Vagina (tissue), 2 donors: Measurements from ENCODE around the gene PDAP1. TPM values are rescaled to one million over a fixed set of nuclear protein-coding genes. Genes with fewer than 3 reads are reported as not detected.

Experiments
- DNase-seq, 2 donors: peaks; one replicate each; pipeline ENCODE4 v3.0.0-alpha.2; 2017; ENCODE audit errors: extremely low spot score in 2 of 2
- H3K27ac ChIP-seq: fragments of 200-600 bp; sonication (generic); one replicate; pipeline ENCODE4 v1.5.1; 2019
- H3K27me3 ChIP-seq: fragments of 200-600 bp; sonication (generic); one replicate; pipeline ENCODE4 v1.5.1; 2019
- H3K36me3 ChIP-seq, 2 donors: fragments of 200-600 bp; sonication (generic); one replicate each; pipeline ENCODE4 v1.5.1; 2017 to 2019
- H3K4me1 ChIP-seq: fragments of 200-600 bp; sonication (generic); one replicate; pipeline ENCODE4 v1.5.1; 2019
- H3K4me3 ChIP-seq, 2 donors: fragments of 200-600 bp; sonication (generic); 1 replicate in 1 of 2; 2 replicates in 1 of 2; pipeline ENCODE4 v1.5.1; 2016 to 2019
- H3K9me3 ChIP-seq: fragments of 200-600 bp; sonication (generic); one replicate; pipeline ENCODE4 v1.5.1; 2019
- POLR2A ChIP-seq, 2 donors: fragments of 450-650 bp; IDR thresholded peaks; one replicate each; pipeline ENCODE4 v1.6.1; 2017; ENCODE audit warnings: antibody characterized with exemption in 2 of 2, mild to moderate bottlenecking in 2 of 2, moderate library complexity in 2 of 2
- POLR2AphosphoS5 ChIP-seq, 2 donors: sonication (generic); formaldehyde crosslinking; IDR thresholded peaks; one replicate each; pipeline ENCODE4 v1.9.0; 2017; ENCODE audit warnings: antibody characterized with exemption in 2 of 2, mild to moderate bottlenecking in 2 of 2, low read depth in 1 of 2; ENCODE audit not compliant: insufficient read depth in 1 of 2
- intact Hi-C: fragments of 100-400 bp; cut with DNase I; formaldehyde crosslinking; loops from one replicate; pipeline ENCODE4 v1.15.1; 2023
- total RNA-seq: library from RNA; depleted of rRNA; stranded (reverse); fragments of >200 nt; gene quantifications from one replicate; pipeline ENCODE4 v1.2.3, GENCODE V29; 2016
- TF ChIP-seq, protein P1 (sequence below), 3 experiments: fragments of 450-650 bp in 2 of 3; fragments of 200-600 bp in 1 of 3; sonication (generic) in 1 of 3; IDR thresholded peaks; one replicate each; pipeline ENCODE4 v1.5.1; 2017 to 2019; ENCODE audit warnings: antibody characterized with exemption in 3 of 3, mild to moderate bottlenecking in 2 of 3, moderate library complexity in 2 of 3

The PDAP1 gene
- total RNA-seq, 1 donor from 2014 or later, result 48.1 TPM

DNA sequence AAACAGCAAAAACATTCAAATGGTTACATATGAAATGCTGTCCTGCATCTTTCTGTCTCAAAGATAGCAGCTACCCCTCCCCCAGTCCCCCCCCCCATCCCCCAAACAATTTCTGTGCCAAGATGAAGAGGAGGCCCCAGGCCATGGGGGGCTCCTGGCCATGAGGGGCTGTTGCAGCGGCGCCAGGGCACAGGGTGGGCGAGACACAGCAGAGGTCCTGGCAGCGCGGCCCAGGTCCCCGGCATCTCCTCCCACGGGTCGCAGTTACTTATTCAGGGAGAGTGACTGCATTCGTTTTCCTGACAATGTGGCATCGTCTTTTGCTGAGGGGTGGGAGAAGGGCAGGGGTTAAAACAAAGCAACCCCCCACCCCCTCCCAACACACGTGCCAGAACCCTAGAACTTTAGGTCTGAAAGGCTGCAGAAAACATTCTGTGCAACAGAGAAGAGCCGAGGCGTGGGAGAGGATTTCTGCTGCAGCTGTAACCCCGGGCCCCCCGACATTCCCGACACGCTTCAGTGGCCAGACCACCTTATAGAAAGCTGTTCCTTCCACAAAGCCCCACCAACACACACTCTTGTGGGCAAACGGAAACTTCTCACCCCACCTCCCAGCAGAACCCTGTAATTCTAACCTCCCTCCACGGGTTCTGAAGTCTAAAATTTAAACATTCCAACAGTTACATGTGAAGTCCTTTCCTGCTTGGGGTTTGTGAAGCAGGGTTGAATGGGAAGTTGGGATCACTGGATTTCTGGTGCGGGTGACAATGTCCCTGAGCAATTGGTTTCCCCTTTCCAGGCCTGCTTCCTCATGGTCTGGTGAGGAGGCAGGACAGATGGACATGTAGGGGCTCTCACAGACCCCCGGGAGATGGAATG, 11.7 kb downstream of the PDAP1 start:
- Histone ChIP-seq H3K4me3 (no peak overlapping the region), H3K27me3 (no peaks in the 10 kb centered on the region), H3K27ac (no peak overlapping the region), H3K9me3 (no peaks in the 10 kb centered on the region), H3K36me3 (peaks cover 0 to 71% of the 10 kb centered on the region in 2 donors), H3K4me1 (peaks cover 22% of the 10 kb centered on the region)
- TF ChIP-seq, protein P1, sequence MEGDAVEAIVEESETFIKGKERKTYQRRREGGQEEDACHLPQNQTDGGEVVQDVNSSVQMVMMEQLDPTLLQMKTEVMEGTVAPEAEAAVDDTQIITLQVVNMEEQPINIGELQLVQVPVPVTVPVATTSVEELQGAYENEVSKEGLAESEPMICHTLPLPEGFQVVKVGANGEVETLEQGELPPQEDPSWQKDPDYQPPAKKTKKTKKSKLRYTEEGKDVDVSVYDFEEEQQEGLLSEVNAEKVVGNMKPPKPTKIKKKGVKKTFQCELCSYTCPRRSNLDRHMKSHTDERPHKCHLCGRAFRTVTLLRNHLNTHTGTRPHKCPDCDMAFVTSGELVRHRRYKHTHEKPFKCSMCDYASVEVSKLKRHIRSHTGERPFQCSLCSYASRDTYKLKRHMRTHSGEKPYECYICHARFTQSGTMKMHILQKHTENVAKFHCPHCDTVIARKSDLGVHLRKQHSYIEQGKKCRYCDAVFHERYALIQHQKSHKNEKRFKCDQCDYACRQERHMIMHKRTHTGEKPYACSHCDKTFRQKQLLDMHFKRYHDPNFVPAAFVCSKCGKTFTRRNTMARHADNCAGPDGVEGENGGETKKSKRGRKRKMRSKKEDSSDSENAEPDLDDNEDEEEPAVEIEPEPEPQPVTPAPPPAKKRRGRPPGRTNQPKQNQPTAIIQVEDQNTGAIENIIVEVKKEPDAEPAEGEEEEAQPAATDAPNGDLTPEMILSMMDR (IDR thresholded peaks at IDR 0.05), result no peak
- no peak for TF ChIP-seq POLR2A (IDR thresholded peaks at IDR 0.05)
- TF ChIP-seq POLR2AphosphoS5 (IDR thresholded peaks at IDR 0.05; ENCODE audit: insufficient read depth in 1 of 2, low read depth in 1 of 2), result no peak
- no peak for DNase-seq
- intact Hi-C loops, result no loop called here

DNA sequence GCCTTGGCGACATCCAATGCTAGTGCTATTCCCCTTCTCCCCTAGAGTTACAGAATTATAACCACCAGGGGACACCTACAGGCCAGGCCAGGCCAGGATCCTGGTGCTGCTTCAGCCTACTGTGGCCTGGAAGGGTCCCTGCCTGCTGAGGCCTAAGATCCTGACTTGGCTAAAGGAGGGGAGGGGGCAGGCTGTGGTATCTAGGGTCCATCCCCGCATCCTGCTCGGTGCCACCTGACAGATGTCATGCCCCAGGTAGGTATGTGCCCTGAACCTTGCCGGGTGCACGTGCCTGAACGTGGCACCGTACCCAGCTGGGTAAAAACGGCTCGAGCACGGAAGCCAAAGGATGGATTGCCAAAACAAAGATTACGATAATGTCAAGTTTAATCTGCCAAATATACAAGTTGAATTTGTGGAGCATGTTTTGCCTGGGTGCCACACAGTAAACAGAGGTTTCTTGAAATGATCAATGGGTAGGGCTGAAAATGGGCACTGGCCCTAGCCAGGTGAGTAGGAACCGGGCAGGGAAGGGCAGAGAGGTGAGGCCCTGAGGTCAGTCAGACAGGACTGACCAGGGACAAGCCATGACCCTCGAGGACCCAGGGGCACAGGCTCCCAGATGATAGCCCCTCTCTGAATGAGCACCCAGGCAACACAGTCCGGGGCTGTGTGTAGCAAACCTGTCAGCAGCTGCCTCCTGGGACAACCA, 12.6 kb downstream of the PDAP1 start:
- H3K4me1 ChIP-seq, result peaks cover 22% of the 10 kb centered on the region
- intact Hi-C loops, result no loop called here
- no peak for TF ChIP-seq POLR2AphosphoS5 (IDR thresholded peaks at IDR 0.05; ENCODE audit: insufficient read depth in 1 of 2, low read depth in 1 of 2)
- TF ChIP-seq, protein P1 (IDR thresholded peaks at IDR 0.05), result no peak
- TF ChIP-seq POLR2A (IDR thresholded peaks at IDR 0.05), result no peak
- H3K27me3 ChIP-seq, result no peaks in the 10 kb centered on the region
- no peaks in the 10 kb centered on the region for H3K9me3 ChIP-seq
- peaks cover 0 to 68% of the 10 kb centered on the region in 2 donors for H3K36me3 ChIP-seq
- H3K27ac ChIP-seq, result no peak overlapping the region
- no peak overlapping the region for H3K4me3 ChIP-seq
- no peak for DNase-seq

DNA sequence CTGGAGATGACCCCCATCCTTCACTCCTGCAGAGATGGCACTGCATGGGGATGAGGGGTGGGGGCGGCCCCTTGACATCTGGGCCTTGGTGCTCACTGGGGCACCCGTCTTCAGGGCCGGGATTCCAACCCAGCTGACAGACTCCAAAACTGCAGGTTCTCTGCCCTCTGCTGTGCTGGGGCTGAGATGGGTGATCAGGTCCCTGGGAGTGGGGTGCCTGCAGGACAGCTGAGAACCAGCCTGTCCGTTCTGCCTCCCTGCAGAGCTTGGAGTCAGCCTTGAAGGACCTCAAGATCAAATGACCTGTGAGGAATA, 14.3 kb downstream of the PDAP1 start:
- Histone ChIP-seq H3K9me3 (no peaks in the 10 kb centered on the region), H3K27ac (no peak overlapping the region), H3K4me3 (no peak overlapping the region), H3K4me1 (peaks cover 22% of the 10 kb centered on the region), H3K36me3 (peaks cover 0 to 64% of the 10 kb centered on the region in 2 donors), H3K27me3 (no peaks in the 10 kb centered on the region)
- DNase-seq, result no peak
- TF ChIP-seq POLR2AphosphoS5 (IDR thresholded peaks at IDR 0.05; ENCODE audit: insufficient read depth in 1 of 2, low read depth in 1 of 2), result no peak
- TF ChIP-seq POLR2A (IDR thresholded peaks at IDR 0.05), result no peak
- intact Hi-C loops, result no loop called here

DNA sequence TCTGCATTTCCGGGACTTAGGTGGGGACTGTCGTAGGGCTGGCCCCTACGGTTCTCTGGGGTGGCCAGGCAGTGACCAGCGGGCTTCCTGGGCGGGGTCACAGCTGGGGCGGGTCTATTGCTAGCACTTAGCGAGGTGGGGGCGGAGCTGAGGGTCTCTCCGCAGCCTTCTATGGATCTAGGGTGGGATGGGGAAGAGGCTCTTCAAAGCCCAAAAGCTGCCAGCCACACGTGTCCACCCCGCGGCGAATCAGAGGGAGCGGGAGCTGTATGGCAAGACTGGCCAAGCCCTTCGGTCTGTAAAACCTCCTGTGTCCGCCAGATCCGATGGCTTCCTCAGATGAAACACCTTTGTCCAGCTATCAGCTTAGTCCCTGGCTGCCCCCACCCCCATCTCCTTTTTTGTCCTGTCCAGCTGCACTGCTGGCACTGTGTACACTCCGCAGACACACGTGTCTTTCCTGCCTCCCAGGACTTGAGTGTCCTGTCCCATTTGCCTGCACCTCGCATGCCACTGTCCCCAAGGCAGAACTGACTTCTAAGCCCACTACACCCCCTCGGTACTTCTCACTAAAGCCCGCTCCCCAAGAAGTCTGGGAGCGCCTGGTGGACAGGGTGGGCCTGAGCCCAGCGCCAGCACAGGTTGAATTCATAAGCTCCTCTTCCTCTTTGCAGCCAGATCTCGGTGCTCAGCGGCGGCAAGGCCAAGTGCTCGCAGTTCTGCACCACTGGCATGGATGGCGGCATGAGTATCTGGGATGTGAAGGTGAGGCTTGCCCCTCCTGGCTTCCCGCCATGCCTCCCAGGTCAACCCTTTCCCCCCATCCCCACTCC, 14.8 kb downstream of the PDAP1 start:
- peak overlapping the region; percentile 46 to 54 for H3K4me3 ChIP-seq
- no peaks in the 10 kb centered on the region for H3K9me3 ChIP-seq
- H3K4me1 ChIP-seq, result peaks cover 22% of the 10 kb centered on the region
- intact Hi-C loops, result no loop called here
- H3K27me3 ChIP-seq, result no peaks in the 10 kb centered on the region
- H3K36me3 ChIP-seq, result peaks cover 0 to 63% of the 10 kb centered on the region in 2 donors
- DNase-seq, result no peak
- peak overlapping the region; percentile 71 for H3K27ac ChIP-seq
- TF ChIP-seq, protein P1 (IDR thresholded peaks at IDR 0.05), result no peak

DNA sequence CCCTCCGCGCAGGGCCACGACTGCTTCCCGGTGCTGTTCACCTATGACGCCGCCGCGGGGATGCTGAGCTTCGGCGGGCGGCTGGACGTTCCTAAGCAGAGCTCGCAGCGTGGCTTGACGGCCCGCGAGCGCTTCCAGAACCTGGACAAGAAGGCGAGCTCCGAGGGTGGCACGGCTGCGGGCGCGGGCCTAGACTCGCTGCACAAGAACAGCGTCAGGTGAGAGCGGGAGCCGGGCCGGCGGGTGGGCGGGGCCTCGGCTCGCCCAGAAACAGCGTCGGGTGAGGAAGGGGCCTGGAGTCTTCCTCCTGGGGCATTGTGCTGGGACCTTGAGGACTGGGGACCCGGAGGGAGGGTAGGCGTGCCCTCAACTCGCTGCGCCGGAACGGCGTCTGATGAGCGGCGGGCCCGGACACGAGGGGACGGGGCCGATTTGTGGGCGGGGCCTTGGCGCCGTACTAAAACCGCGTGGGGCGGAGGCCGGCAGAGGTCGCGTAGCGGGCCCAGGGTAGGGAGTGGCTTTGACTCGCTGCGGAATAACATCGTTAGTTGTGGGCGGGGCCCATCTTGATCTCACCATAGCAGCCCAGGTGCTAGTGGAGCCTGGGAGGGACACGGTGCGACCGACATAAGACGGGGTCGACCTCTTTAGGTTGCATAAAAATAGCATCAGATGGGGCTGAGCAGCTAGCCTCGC, 15.6 kb downstream of the PDAP1 start:
- Histone ChIP-seq H3K27me3 (no peaks in the 10 kb centered on the region), H3K36me3 (peaks cover 0 to 64% of the 10 kb centered on the region in 2 donors)
- TF ChIP-seq, protein P1 (IDR thresholded peaks at IDR 0.05), result no peak
- peak; percentile 34 to 84 for TF ChIP-seq POLR2AphosphoS5 (IDR thresholded peaks at IDR 0.05; ENCODE audit: insufficient read depth in 1 of 2, low read depth in 1 of 2)
- TF ChIP-seq POLR2A (IDR thresholded peaks at IDR 0.05), result no peak

More for the DNA sequence above, 15.6 kb downstream of the PDAP1 start:
- intact Hi-C loops, result no loop called here
- Histone ChIP-seq H3K4me1 (peaks cover 22% of the 10 kb centered on the region), H3K27ac (peak overlapping the region; percentile 71), H3K4me3 (peak overlapping the region; percentile 46 to 54), H3K9me3 (no peaks in the 10 kb centered on the region)
- no peak for DNase-seq
